SK-N-MC (cell line): ENCODE measurements around the gene LIN54.

ENCODE experiments used
- EZH2 ChIP-seq: fragments of 200-600 bp; sonication (generic); IDR thresholded peaks from one replicate; pipeline ENCODE4 v1.6.1; 2017; ENCODE audit warnings: antibody characterized with exemption
- FOXP2 ChIP-seq: optimal IDR thresholded peaks from 2 replicates; pipeline ENCODE3; 2011; ENCODE audit warnings: mild to moderate bottlenecking, moderate library complexity; ENCODE audit not compliant: insufficient read depth; ENCODE audit errors: extremely low read length, control extremely low read depth
- POLR2AphosphoS5 ChIP-seq: IDR thresholded peaks from 2 replicates; pipeline ENCODE4 v1.6.1; 2012; ENCODE audit warnings: mild to moderate bottlenecking, low read depth, low read length, borderline replicate concordance

GRCh38 chr4:83010522-83011318 is at the start of gene LIN54:
- TF ChIP-seq POLR2AphosphoS5 = no peak; the same call in 1 of the 2 replicates
- no peak for TF ChIP-seq EZH2
- no peak for TF ChIP-seq FOXP2
